Endometrium (tissue), 2 donors: ENCODE measurements around the gene FOLR2.
A peak's percentile ranks its signal among the peaks of the same experiment; 100 is the strongest.
"Not testable (repeated sequence)": the region's sequence is repeated elsewhere in the genome, so short reads cannot be mapped to it uniquely, and the experiment has no call there.

Experiments used
- FAIRE-seq: peaks from 2 replicates; lab custom pipeline; 2012; peaks lifted over from hg19 to GRCh38; lab: Jason Lieb, UNC
- donor health status: control.
- donor health status: control.

Gene FOLR2

DNA sequence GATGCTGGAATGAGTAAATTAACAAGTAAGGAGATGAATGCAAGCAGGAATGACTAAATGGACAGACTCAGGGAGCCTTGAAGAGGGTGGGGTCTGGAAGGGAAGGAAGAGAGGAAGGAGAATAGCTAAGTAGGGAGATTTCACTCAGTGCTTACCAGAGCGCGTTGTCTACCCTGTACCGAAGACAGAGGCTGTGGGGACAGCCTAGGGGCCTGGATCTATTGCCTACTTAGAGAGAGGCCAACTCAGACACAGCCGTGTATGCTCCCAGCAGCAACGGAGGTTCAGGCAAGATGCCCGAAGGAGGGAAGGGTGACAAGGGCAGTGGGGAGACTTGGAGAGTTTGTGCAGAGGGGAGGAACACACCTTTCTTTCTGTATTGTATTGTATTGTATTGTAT is at the start of gene FOLR2:
Gene FOLR2 (plus strand): TSS at position 157 of the 400 bp plus-strand sequence. CDS start 1,791 bp downstream, outside the sequence.
- FAIRE-seq = no peak

DNA sequence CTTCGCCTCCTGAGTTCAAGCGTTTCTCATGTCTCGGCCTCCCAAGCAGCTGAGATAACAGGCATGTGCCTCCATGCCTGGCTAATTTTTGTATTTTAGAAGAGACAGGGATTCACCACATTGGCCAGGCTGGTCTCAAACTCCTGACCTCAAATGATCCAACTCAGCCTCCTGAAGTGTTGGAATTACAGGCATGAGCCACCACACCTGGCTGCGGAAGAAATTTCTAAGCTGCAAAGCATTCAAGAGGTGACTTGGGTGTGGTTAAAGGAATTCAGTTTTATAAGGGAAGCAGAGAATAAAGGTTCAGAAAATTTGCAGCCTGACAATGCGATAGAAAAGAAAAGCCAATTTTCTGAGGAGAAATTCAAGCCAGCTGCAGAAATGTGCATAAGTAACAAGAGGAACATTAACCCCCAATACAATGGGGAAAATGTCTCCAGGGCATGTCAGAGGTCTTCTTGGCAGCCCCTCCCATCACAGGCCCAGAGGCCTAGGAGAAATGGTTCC is 47.5 kb upstream of the FOLR2 start:
- FAIRE-seq = not testable (repeated sequence)

DNA sequence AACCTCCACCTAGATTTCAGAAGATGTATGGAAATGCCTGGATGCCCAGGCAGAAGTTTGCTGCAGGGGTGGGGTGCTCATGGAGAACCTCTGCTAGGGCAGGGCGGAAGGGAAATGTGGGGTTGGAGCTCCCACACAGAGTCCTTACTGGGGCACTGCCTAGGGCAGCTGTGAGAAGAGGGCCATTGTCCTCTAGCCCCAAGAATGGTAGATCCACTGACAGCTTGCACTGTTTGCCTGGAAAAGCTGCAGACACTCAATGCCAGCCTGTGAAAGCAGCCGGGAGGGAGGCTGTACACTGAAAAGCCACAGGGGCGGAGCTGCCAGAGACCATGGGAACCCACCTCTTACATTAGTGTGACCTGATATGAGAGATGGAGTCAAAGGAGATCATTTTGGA is 46.8 kb upstream of the FOLR2 start:
- not testable (repeated sequence) for FAIRE-seq

DNA sequence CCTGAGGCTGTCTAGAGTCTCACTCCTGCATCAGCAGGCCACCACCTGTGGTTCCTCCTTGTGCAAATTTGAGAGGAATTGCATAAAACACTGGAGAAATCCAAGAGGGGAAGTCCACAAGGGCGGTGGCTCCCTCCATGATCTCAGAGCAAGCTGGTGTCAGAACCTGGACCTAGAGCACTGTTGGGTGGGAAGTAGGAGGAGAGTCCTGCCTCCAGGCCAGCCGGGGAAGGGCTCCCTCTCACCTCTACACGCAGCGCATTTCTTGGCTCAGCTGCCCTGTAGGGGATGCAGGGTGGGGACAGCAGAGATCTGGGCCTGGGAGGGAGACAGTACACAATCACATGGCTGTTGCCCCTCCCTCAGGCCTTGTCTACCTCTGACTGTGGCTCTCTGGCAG is 44.6 kb upstream of the FOLR2 start:
- not testable (repeated sequence) for FAIRE-seq

DNA sequence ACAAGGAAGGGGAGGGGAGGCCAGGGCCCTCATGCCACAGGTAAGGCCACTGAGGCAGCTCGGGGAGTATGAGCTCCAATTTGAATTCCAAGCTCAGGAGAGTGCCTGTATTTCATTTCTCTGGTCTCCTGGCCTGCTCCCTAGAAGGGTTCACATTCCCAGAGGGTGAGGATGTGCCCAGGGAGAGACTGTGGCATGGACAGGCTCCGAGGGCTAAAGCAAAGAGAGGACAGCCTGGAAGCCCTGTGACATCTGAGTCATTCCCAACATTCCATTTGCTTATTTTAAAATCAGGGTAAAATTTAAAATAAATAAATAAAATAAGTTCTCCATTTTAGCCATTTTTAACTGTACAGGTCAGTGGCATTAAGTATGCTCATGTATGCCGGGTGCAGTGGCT is 43.3 kb upstream of the FOLR2 start:
- FAIRE-seq = no peak

DNA sequence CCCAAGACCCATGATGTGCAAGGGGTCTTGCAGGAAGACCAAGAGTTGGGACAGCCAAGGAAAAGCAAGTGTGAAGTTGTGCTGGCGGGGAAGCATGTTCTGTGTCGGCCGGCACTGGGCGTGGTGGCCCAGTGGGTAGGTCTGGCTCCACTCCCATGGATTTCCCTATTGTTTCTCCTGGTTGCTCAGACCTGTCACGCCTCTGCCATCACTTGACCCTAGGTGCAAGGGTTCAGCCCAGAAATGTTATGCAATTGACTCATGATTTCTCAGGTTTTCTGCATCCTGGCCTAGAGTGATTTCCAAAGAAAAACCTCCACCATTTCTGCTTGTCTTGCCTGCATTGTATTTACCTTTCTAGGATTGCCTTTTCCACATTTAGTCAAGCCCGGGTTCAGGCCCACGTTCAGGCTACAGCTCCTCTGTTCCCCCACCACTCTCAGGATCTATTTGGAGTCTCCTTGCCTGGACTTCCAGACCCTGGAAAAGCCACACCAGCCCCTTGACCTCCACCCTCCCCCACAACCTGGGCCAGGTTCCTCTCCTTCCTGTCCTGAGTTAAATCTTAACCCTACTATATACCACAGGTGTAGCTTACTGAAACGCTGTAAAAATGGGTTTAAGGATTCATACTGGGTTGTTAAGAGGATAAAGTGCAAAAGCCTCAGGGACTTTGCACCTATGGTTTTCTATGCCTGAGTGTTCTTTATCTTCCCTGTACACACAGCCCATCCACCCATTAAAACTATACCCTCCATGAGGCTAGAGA is 42.1 kb upstream of the FOLR2 start:
- FAIRE-seq = no peak

DNA sequence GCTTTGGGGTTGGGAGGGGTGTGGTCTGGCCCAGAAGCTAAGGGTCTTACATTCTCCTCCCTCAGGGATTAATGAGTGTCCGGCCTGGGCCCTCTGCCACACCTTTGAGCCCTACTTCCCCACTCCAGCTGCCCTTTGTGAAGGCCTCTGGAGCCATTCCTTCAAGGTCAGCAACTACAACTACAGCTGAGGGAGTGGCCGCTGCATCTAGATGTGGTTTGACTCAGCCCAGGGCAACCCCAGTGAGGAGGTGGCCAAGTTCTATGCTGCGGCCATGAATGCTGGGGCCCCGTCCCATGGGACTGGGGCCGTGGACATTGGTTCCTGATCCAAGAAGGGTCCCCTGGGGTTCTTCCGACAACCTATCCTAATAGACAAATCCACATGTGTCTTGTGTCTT is 38.9 kb upstream of the FOLR2 start:
- no peak for FAIRE-seq

DNA sequence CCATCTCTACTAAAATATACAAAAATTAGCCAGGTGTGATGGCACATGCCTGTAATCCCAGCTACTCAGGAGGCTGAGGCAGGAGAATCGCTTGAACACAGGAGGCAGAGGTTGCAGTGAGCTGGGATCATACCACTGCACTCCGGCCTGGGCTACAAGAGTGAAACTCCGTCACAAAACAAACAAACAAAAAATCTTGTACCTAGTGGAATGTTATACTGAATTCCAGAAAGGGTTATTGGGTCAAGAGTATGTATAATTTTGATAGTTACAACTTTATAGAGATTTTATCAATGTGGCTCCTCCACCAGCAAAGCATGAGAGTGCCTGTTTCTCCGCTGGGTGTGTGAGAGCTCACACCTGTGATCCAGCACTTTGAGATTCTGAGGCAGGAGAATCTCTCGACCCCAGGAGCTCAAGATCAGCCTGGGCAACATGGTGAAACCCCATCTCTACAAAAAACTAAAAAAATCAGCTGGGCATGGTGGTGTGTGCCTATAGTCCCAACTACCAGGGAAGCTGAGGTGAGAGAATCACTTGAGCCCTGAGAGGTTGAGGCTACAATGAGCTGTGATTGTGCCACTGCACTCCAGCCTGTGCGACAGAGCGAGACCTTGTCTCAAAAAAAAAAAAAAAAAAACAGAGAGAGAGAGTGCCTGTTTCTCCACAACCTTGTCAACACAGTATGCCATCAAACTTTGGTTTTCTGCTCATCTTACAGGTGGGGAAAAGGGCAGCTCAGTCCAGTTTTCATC is 37.4 kb upstream of the FOLR2 start:
- no peak for FAIRE-seq

DNA sequence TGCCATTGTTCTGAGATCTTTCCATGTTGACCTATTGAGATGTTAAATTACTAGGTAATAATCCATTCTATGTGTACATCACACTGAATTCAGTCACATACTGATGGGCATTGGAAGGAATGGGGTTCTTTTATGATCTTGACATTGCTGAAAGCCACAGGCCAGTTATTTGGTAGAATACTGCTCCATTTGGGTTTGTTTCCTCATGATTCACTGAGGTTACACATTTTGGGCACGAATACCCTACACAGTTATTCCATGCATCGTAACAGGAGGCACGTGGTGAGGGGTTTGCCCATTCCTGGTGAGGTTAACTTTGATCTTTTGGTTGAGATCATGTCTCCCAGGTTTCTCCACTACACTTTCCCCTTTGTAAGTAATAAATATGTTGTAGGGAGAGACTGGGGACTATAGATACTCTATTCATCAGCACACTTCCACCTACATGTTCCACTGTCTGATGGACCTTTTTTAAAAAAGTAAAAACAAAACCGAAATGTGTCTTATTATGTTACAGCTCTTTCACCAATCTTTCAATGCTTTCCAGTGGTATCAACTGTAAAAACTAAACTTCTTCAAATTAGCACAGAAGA is 36.7 kb upstream of the FOLR2 start:
- no peak for FAIRE-seq

DNA sequence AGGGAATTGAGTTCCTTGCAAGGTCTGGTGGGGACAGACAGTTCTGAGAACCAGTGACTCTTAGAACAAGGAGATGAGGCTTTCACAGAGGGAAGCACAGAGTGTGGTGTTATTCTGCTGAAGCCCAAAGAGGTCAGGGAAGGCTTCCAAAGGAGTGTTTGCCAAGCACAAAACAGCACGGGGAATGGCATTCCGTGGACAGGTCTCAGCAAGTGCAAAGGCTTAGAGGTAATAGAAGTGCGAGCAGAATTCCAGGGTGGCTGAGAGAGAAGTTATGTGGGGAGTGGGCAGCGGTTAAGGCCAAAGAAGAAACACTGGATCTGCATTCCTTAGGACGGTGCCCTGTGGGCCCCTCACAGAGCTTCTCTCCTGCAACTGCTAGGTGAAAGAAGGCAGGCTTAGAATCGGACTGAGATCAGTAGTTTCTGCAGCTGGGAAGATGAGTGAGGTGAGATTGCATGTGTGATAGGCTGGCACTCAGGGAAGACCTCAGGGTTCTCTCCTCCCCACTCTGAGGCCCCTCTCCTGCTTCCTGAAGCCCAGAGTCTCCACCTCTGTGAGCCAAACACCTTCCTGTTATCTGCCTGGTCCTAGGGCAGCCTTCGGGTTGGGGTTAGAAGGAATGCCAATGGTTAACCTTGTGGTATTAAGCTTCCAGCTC is 35.6 kb upstream of the FOLR2 start:
- FAIRE-seq = not testable (repeated sequence)

DNA sequence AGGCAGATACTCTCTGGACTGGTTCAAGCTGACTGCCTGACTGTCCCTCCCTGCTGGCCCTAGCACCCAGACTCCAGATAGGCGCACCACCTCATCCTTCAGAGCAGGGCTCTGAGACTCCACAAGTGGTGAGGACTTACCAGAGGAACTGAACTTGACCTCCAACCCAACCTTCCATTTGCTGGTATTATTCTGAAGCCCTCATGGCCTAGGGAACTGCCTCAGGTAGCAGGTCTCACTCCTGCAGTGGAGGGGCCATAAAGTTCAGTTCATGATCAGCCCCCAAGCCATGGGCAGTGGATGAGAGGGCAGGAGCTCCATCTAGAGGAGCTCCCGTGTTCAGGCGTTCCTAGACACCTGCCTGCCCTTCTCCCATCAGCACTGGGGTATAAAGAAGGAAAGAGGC is 35.0 kb upstream of the FOLR2 start:
- FAIRE-seq = not testable (repeated sequence)

DNA sequence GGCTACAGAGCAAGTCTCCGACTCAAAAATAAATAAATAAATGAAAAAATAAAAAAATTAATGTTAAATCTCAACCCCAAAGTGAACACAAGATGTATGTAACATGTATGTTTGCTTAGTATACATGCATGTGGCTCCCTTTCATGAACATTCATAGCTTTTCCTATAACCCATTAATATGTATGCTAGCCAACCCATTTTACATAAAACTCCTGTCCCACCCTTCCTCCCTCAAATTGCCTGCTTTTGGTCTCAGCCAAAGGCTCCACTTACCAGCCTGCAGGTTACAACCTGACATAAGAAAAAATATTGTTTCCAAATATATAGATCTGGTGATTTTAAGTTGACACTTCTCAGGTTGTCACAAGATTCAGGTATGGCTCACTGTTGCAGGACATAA is 28.3 kb upstream of the FOLR2 start:
- no peak for FAIRE-seq

DNA sequence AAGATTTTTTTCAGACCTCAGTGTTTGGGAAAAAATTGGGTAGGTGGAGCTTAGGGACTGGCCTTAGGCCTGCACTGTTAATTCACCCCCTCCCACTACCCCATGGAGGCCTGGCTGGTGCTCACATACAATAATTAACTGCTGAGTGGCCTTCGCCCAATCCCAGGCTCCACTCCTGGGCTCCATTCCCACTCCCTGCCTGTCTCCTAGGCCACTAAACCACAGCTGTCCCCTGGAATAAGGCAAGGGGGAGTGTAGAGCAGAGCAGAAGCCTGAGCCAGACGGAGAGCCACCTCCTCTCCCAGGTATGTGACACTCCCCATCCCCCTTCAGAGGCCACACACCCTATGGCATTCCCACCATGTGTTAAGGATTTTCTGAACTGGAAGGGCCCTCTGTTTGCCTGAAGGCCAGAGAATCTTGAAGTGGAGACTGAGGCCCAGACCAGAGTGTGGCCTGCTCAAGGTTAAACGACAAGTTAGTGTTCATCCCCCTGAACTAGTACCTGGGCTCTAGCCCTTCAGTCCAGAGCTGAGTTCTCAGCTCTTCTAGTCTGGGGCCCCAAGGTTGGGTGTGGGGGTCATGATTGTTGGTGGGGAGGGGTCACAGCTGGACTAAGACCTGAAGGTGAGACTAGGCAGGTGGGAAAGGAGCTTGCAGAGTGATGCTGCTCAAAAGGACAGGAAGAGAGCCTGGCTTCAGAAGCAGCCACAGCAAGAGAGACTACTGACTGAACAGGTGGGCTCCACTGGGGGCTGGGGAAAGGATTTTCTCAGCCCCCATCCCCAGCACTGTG is 26.9 kb upstream of the FOLR2 start:
- FAIRE-seq = no peak

DNA sequence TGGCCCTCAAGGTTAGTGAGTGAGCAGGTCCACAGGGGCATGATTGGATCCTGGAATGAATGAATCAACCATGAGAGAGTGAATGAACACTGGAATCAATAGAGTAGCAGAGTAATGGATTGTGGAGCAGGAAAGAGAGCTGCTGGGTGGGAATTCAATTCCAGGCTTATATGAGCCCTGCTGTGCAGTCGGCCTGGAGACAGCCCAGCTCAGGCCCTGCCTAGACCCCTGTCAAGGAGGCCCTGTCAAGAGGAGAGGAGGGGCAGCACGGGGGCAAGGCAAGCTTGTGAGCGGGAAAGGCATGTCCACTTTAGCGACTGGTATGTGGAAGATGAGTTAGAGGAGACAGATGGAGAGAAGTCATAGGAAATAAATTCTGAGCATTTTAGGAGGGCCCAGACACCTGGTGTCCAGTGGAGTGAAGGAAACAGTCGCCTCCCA is 25.9 kb upstream of the FOLR2 start:
- FAIRE-seq = no peak

DNA sequence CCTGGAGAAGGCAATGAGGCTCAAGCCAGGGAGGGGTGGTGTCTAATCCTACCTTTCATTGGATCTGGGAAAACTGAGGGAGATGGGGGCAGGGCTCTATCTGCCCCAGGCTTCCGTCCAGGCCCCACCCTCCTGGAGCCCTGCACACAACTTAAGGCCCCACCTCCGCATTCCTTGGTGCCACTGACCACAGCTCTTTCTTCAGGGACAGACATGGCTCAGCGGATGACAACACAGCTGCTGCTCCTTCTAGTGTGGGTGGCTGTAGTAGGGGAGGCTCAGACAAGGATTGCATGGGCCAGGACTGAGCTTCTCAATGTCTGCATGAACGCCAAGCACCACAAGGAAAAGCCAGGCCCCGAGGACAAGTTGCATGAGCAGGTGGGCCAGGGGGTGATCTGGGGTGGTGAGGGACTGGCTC is 24.6 kb upstream of the FOLR2 start, which contains the start of gene FOLR1:
Gene FOLR1 (plus strand): TSS at position 180 of the 421 bp plus-strand sequence. CDS start 34 bp downstream, at position 214.
- no peak for FAIRE-seq

DNA sequence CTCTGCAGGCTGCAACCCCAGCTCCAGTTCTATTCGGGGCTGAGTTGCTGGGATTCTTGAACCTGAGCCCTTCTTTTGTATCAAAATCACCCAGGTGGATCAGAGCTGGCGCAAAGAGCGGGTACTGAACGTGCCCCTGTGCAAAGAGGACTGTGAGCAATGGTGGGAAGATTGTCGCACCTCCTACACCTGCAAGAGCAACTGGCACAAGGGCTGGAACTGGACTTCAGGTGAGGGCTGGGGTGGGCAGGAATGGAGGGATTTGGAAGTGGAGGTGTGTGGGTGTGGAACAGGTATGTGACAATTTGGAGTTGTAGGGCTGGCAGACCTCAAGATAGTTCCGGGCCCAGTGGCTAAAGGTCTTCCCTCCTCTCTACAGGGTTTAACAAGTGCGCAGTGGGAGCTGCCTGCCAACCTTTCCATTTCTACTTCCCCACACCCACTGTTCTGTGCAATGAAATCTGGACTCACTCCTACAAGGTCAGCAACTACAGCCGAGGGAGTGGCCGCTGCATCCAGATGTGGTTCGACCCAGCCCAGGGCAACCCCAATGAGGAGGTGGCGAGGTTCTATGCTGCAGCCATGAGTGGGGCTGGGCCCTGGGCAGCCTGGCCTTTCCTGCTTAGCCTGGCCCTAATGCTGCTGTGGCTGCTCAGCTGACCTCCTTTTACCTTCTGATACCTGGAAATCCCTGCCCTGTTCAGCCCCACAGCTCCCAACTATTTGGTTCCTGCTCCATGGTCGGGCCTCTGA is 20.9 kb upstream of the FOLR2 start:
- no peak for FAIRE-seq

DNA sequence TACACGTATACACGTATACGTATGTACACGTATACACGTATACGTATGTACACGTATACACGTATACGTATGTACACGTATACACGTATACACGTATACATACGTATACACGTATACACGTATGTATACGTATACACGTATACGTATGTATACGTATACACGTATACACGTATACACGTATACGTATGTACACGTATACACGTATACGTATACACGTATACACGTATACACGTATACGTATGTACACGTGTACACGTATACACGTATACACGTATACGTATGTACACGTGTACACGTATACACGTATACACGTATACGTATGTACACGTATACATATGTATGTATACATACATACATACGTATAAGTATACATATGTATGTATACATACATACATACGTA is 15.1 kb upstream of the FOLR2 start:
- peak; percentile 23 for FAIRE-seq

DNA sequence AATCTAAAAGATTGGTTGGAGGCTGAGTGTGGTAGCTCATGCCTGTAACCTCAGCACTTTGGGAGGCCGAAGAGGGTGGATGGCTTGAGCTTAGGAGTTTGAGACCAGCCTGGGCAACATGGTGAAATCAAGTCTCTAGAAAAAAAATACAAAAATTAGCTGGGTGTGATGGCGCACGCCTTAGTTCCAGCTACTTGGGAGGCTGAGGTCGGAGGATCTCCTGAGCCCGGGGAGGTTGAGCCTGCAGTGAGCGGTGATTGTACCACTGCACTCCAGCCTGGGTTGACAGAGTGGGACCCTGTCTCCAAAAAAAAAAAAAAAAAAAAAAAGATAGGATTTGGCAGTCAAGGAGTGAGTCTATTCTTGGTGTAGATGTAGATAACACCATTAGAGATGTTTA is 14.0 kb upstream of the FOLR2 start:
- FAIRE-seq = no peak

DNA sequence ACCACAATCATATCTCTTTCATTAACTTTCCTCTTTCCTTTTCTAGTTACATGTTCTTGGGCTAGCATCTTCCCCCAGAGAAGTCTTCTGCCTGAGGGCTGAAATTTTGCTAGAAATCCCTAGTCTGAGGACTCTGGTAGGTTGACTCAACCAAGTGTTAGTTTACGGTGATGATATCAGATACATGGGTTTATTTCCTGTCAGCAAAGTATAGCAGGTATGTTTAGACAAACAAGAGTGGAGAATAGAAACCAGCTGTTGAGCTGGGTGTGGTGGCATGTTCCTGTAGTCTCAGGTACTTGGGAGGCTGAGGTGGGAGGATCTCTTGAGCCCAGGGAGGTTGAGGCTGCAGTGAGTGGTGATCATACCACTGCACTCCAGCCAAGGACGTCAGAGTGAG is 13.4 kb upstream of the FOLR2 start:
- FAIRE-seq = no peak

DNA sequence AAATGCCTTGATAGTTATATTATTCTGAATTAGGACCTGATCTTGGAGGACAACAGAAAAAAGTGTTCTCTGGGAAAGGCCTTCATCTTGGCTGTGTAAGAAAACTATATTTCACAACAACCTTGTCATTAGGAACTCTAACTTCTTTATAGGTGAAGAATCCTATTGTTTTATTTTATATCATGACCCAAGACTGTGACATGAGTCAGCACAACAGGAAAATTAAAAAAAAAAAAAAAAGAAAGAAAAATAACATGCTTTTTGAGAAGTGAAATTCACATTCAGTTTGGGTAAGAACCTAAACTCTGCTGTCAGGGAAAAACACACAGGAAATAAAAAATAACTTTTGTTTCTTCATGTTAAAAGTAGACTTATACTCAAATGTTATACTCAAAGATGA is 11.7 kb upstream of the FOLR2 start:
- no peak for FAIRE-seq

DNA sequence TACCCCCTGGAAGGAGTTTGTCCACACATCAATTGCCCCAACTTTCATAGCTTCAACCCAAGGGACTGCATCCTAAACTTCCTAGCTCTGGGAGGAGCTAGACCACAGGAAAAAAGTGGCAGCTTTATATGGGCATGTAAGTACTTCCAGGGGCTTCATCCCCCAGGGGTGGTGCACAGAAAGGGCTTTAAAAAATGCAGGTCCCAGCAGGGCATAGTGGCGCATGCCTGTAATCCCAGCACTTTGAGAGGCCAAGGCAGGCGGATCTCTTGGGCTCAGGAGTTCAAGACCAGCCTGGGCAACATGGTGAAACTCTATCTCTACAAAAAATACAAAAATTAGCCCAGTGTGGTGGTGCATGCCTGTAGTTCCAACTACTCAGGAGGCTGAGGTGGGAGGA is 9.8 kb upstream of the FOLR2 start:
- FAIRE-seq = not testable (repeated sequence)
